CD4-positive, CD25-positive, alpha-beta regulatory T cell (primary cell): Measurements from ENCODE around the gene ADGRL1. TPM values are rescaled to one million over a fixed set of nuclear protein-coding genes. Genes with fewer than 3 reads are reported as not detected.
A peak's percentile ranks its signal among the peaks of the same experiment; 100 is the strongest.

Experiments used
- ATAC-seq, 2 donors: fragments of 150-1000 bp; cut with Tn5 transposase; one replicate each; pipeline ENCODE4 v1.10.0; 2021; ENCODE audit warnings: low read depth in 2 of 2, moderate number of reproducible peaks in 2 of 2, moderate library complexity in 1 of 2
- DNase-seq, 3 donors: peaks; one replicate each; pipeline versions ENCODE4 v3.0.0 to v3.0.0-alpha.2; 2012 to 2022; ENCODE audit warnings: mixed read lengths in 1 of 3
- H3K27ac ChIP-seq: one replicate; pipeline ENCODE4 v1.7.0; 2013; ENCODE audit warnings: mild to moderate bottlenecking, low read length; ENCODE audit not compliant: insufficient read depth, poor library complexity, severe bottlenecking
- H3K27me3 ChIP-seq: one replicate; pipeline ENCODE4 v1.7.0; 2013; ENCODE audit warnings: low read length; ENCODE audit not compliant: control insufficient read depth, insufficient read depth
- H3K36me3 ChIP-seq: one replicate; pipeline ENCODE4 v1.7.0; 2013; ENCODE audit warnings: mild to moderate bottlenecking, low read length, moderate library complexity; ENCODE audit not compliant: control insufficient read depth, insufficient read depth
- H3K4me1 ChIP-seq: 2 replicates; pipeline ENCODE4 v1.7.0; 2013; ENCODE audit warnings: mild to moderate bottlenecking, low read length; ENCODE audit not compliant: insufficient read depth, control insufficient read depth, poor library complexity, severe bottlenecking
- H3K4me3 ChIP-seq: one replicate; pipeline ENCODE4 v1.7.0; 2013; ENCODE audit warnings: low read depth, mild to moderate bottlenecking, low read length, moderate library complexity
- H3K9me3 ChIP-seq, 2 experiments: 1 replicate in 1 of 2; 2 replicates in 1 of 2; pipeline ENCODE4 v1.7.0; 2013; ENCODE audit warnings: low read length in 2 of 2, mild to moderate bottlenecking in 1 of 2, moderate library complexity in 1 of 2; ENCODE audit not compliant: control insufficient read depth in 2 of 2
- H3K27ac Mint-ChIP-seq, 3 donors: one replicate each; pipeline ENCODE4 v1.8.0; 2020 to 2022; ENCODE audit warnings: mild to moderate bottlenecking in 3 of 3, mixed read lengths in 3 of 3, moderate library complexity in 2 of 3
- H3K27me3 Mint-ChIP-seq: one replicate; pipeline ENCODE4 v1.8.0; 2022; ENCODE audit warnings: mild to moderate bottlenecking, mixed read lengths
- H3K36me3 Mint-ChIP-seq: one replicate; pipeline ENCODE4 v1.8.0; 2020; ENCODE audit warnings: mixed read lengths
- H3K4me1 Mint-ChIP-seq, 4 donors: one replicate each; pipeline ENCODE4 v1.8.0; 2020 to 2022; ENCODE audit warnings: mixed read lengths in 4 of 4, mild to moderate bottlenecking in 1 of 4
- H3K4me3 Mint-ChIP-seq, 4 donors: one replicate each; pipeline ENCODE4 v1.8.0; 2020 to 2022; ENCODE audit warnings: mild to moderate bottlenecking in 4 of 4, mixed read lengths in 4 of 4, moderate library complexity in 3 of 4
- H3K9me3 Mint-ChIP-seq, 7 donors: one replicate each; pipeline ENCODE4 v1.8.0; 2020 to 2022; ENCODE audit warnings: mixed read lengths in 7 of 7, mild to moderate bottlenecking in 3 of 7, moderate library complexity in 2 of 7
- polyA plus RNA-seq, 4 donors: library from polyadenylated mRNA; unstranded; fragments of 300-500 nt; fragmentation: Illumina TruSeq; gene quantifications; one replicate each; pipeline ENCODE4 v1.2.3, GENCODE V29; 2021
- total RNA-seq: library from RNA; stranded (reverse); gene quantifications from one replicate; pipeline ENCODE4 v1.2.3, GENCODE V29; 2022

ADGRL1 gene
- total and polyA plus RNA-seq, 5 donors from 2014 or later, result 0.21 to 8.2 (median 0.34) TPM; not detected in 1

- no peak overlapping the region for H3K4me3 Mint-ChIP-seq
- Histone ChIP-seq H3K4me1 (peaks cover 25% of the 10 kb centered on the region), H3K4me3 (no peak overlapping the region), H3K27me3 (no peaks in the 10 kb centered on the region), H3K36me3 (no peaks in the 10 kb centered on the region), H3K27ac (no peak overlapping the region), H3K9me3 (no peaks in the 10 kb centered on the region)
- H3K36me3 Mint-ChIP-seq, result no peaks in the 10 kb centered on the region
- no peaks in the 10 kb centered on the region for H3K9me3 Mint-ChIP-seq
- ATAC-seq, result no peak
- H3K27me3 Mint-ChIP-seq, result no peaks in the 10 kb centered on the region
- H3K27ac Mint-ChIP-seq, result no peak overlapping the region
- H3K4me1 Mint-ChIP-seq, result peaks cover 0 to 31% (median 14%) of the 10 kb centered on the region in 4 donors
- no peak for DNase-seq
Observed at GRCh38 chr19:14164082-14164481, 41.9 kb downstream of the ADGRL1 start.

- no peak for ATAC-seq
- Histone ChIP-seq H3K4me1 (peaks cover 23% of the 10 kb centered on the region), H3K4me3 (no peak overlapping the region), H3K36me3 (no peaks in the 10 kb centered on the region), H3K27me3 (no peaks in the 10 kb centered on the region), H3K27ac (no peak overlapping the region), H3K9me3 (no peaks in the 10 kb centered on the region)
- DNase-seq, result no peak
- Mint-ChIP-seq H3K4me1 (peaks cover 0 to 23% (median 10%) of the 10 kb centered on the region in 4 donors), H3K9me3 (no peaks in the 10 kb centered on the region), H3K4me3 (peak overlapping the region in 1 of 4 donors; percentile 43), H3K36me3 (no peaks in the 10 kb centered on the region), H3K27me3 (no peaks in the 10 kb centered on the region), H3K27ac (no peak overlapping the region)
Observed at GRCh38 chr19:14162871-14163297, 43.1 kb downstream of the ADGRL1 start.

GRCh38 chr19:14161305-14161704 lies 44.7 kb downstream of the ADGRL1 start:
- no peak overlapping the region for H3K4me3 ChIP-seq
- Mint-ChIP-seq H3K9me3 (no peaks in the 10 kb centered on the region), H3K36me3 (no peaks in the 10 kb centered on the region), H3K4me1 (peaks cover 0 to 9% (median 1%) of the 10 kb centered on the region in 4 donors), H3K27ac (no peak overlapping the region), H3K27me3 (no peaks in the 10 kb centered on the region), H3K4me3 (no peak overlapping the region)
- peaks cover 7% of the 10 kb centered on the region for H3K4me1 ChIP-seq
- no peaks in the 10 kb centered on the region for H3K9me3 ChIP-seq
- ATAC-seq (no peak), DNase-seq (no peak)
- peaks cover 3% of the 10 kb centered on the region for H3K36me3 ChIP-seq
- no peak overlapping the region for H3K27ac ChIP-seq
- H3K27me3 ChIP-seq, result no peaks in the 10 kb centered on the region

DNA sequence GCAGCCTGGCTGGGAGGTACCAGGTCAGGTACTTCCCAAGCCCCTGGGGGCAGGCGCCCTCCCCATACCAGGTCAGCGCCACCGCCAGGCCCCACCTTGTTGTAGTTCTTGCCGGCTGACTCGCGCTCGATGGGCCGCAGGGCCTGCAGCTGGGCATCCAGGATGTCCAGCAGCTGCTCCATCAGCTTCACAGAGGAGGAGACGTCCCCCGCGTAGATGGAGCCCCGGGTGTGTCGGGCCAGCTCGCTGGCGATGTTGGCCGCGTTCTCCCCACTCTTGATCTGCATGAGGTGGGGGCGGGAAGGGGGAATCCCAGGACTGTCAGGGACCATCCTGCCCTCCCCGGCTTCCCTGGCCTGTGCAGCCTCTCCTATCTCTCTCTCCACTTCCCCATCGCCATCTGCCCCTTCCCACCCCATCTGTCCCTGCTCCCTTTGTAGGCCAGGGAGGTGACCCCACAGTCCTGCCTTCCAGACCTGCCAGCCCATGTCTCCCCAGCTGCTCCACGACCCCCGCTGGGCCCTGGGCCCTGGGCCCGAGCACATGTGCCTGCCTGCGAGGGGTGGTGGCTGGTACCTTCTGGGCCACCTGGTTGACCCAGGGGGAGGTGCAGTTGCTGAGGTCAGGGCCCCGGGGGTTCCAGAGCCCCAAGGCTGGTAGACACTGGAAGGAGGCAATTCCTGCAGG lies 45.8 kb downstream of the ADGRL1 start:
- no peaks in the 10 kb centered on the region for H3K4me1 Mint-ChIP-seq
- H3K4me3 Mint-ChIP-seq, result no peak overlapping the region
- H3K36me3 Mint-ChIP-seq, result peaks cover under 1% of the 10 kb centered on the region
- ATAC-seq, result no peak
- no peaks in the 10 kb centered on the region for H3K27me3 Mint-ChIP-seq
- H3K27ac ChIP-seq, result no peak overlapping the region
- H3K4me3 ChIP-seq, result no peak overlapping the region
- H3K27ac Mint-ChIP-seq, result no peak overlapping the region
- DNase-seq, result no peak
- no peaks in the 10 kb centered on the region for H3K9me3 ChIP-seq
- H3K9me3 Mint-ChIP-seq, result no peaks in the 10 kb centered on the region
- H3K4me1 ChIP-seq, result no peaks in the 10 kb centered on the region
- H3K36me3 ChIP-seq, result peaks cover 3% of the 10 kb centered on the region
- no peaks in the 10 kb centered on the region for H3K27me3 ChIP-seq

DNA sequence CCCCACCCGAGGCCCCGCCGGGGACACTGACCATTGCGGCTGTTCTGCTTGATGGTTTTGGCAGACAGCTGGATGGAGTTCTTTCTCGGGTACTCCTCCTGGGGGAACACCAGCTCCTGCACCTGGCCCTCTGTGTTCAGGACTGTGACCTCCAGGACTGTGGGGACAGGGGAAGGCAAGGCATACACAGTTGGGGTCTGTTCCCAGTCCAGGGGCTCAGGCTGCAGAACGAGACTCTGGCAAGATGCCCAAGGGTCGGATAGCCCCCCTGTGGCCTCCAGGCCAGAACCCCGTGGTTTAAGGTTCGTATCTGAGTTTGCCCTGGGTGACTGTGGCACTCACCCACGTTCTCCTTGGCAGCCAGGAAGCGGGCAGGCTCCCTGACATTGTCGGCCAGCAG lies 46.9 kb downstream of the ADGRL1 start:
- no peaks in the 10 kb centered on the region for H3K9me3 ChIP-seq
- no peaks in the 10 kb centered on the region for H3K27me3 Mint-ChIP-seq

DNA sequence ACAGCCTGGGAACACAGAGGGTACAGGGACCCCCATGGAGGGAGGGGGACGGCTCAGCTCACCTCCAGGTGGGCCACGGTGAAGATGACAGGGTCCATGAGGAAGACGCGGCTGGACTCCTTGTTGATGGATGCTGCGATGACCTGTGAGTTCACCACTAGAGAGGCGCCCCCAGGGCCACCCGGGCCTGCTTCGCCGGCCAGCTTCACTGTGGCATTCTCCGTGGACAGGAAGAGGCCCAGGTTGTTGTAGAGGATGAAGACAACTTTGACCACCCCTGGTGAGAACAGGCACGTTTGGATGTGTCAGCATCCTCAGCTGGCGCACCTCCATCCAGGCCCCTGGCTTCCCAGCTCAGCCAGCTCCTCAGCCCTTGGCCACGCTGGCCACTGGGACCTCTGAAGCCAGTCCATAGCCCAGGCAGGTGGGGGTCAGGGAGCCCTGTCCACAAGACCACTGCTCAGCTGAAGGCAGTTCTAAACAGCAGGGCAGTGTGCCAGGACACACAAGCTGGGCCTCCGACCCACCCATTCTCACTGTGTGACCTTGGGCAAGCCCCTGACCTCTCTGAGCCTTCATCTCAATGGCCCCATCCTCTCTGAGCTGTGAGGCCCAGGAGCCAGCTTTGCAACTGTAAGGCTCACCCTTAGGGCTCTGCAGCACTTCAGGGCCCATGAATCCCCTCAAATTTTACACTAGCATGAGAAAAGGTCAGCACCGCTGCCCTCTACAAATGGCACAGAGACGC lies 47.5 kb downstream of the ADGRL1 start:
- no peaks in the 10 kb centered on the region for H3K9me3 Mint-ChIP-seq

More for the DNA sequence above, 46.9 kb downstream of the ADGRL1 start:
- Histone ChIP-seq H3K36me3 (peaks cover 3% of the 10 kb centered on the region), H3K4me1 (no peaks in the 10 kb centered on the region), H3K4me3 (no peak overlapping the region), H3K27me3 (no peaks in the 10 kb centered on the region), H3K27ac (no peak overlapping the region)
- ATAC-seq (no peak), DNase-seq (no peak)
- no peak overlapping the region for H3K4me3 Mint-ChIP-seq
- H3K4me1 Mint-ChIP-seq, result no peaks in the 10 kb centered on the region
- H3K27ac Mint-ChIP-seq, result no peak overlapping the region
- peaks cover 3% of the 10 kb centered on the region for H3K36me3 Mint-ChIP-seq
- H3K9me3 Mint-ChIP-seq, result no peaks in the 10 kb centered on the region

DNA sequence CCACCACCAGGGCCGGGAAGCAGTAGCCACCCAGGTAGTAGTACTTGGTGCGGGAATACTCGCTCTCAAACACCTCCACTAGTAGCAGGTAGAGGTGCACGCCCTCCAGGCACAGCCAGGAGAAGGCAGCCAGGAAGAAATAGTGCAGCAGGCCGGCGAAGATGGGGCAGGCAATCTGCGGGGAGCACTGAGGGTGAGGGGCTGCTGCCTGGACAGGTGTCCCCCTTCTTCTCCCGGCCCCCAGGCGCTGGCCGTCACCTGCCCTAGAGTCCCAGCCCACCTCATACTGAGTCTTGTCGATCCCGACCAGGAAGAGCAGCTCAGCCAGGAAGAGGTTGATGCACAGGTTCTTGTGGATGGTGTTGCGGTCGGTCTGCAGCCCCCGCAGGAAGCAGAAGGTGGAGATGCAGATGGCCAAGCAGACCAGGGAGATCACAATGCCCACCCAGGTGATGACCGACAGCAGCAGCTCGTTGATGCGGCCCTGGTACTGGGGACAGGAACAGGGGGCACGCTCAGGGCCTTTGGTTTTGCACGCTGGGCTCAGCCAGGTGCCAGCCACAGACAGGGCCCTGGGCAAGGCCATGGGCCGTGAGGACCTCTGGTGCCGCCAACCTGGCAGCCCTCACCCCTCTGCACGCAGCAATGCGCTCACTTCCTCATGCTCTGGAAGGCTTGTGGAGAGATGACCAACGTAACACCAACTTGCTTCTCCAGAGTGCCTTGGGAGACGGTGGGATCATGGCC lies 48.8 kb downstream of the ADGRL1 start:
- Mint-ChIP-seq H3K27ac (no peak overlapping the region), H3K9me3 (no peaks in the 10 kb centered on the region), H3K27me3 (no peaks in the 10 kb centered on the region), H3K36me3 (peaks cover 7% of the 10 kb centered on the region), H3K4me1 (peaks cover 0 to 3% (median 0%) of the 10 kb centered on the region in 4 donors), H3K4me3 (no peak overlapping the region)
- Histone ChIP-seq H3K4me1 (no peaks in the 10 kb centered on the region), H3K9me3 (no peaks in the 10 kb centered on the region), H3K27me3 (no peaks in the 10 kb centered on the region), H3K4me3 (no peak overlapping the region), H3K36me3 (peaks cover 3% of the 10 kb centered on the region), H3K27ac (no peak overlapping the region)
- DNase-seq, result no peak
- ATAC-seq, result no peak

More for the DNA sequence above, 47.5 kb downstream of the ADGRL1 start:
- no peak for DNase-seq
- H3K9me3 ChIP-seq, result no peaks in the 10 kb centered on the region
- Mint-ChIP-seq H3K27ac (no peak overlapping the region), H3K27me3 (no peaks in the 10 kb centered on the region), H3K4me3 (no peak overlapping the region), H3K4me1 (no peaks in the 10 kb centered on the region), H3K36me3 (peaks cover 3% of the 10 kb centered on the region)
- peaks cover 3% of the 10 kb centered on the region for H3K36me3 ChIP-seq
- H3K4me1 ChIP-seq, result no peaks in the 10 kb centered on the region
- no peak for ATAC-seq
- no peak overlapping the region for H3K4me3 ChIP-seq
- H3K27me3 ChIP-seq, result no peaks in the 10 kb centered on the region
- H3K27ac ChIP-seq, result no peak overlapping the region
